Lower lobe of right lung (tissue), 2 donors: ENCODE data around the gene NELFA. TPM values are rescaled to one million over a fixed set of nuclear protein-coding genes. Genes with fewer than 3 reads are reported as not detected.

Source experiments
- ATAC-seq, 2 donors: fragments of 200-7000 bp; cut with Tn5 transposase; one replicate each; pipeline ENCODE4 v1.9.1; 2020 to 2022; ENCODE audit warnings: mild to moderate bottlenecking in 2 of 2, moderate library complexity in 2 of 2
- DNase-seq: peaks from one replicate; pipeline ENCODE4 v3.0.0-alpha.2; 2020
- H3K27ac ChIP-seq: fragments of 200-600 bp; one replicate; pipeline ENCODE4 v1.8.0; 2022
- H3K27me3 ChIP-seq: fragments of 200-600 bp; one replicate; pipeline ENCODE4 v1.8.0; 2022; ENCODE audit warnings: low read depth
- H3K36me3 ChIP-seq: fragments of 200-600 bp; one replicate; pipeline ENCODE4 v1.8.0; 2022; ENCODE audit warnings: mild to moderate bottlenecking
- H3K4me1 ChIP-seq: fragments of 200-600 bp; one replicate; pipeline ENCODE4 v1.8.0; 2022
- H3K4me3 ChIP-seq: fragments of 200-600 bp; one replicate; pipeline ENCODE4 v1.8.0; 2022; ENCODE audit warnings: mild to moderate bottlenecking
- H3K9me3 ChIP-seq: fragments of 200-600 bp; one replicate; pipeline ENCODE4 v1.8.0; 2022
- CTCF ChIP-seq: fragments of 200-600 bp; IDR thresholded peaks from one replicate; pipeline ENCODE4 v1.8.0; 2022; ENCODE audit warnings: antibody characterized with exemption, mild to moderate bottlenecking
- intact Hi-C: fragments of 100-400 bp; cut with DNase I; formaldehyde crosslinking; loops from one replicate; pipeline ENCODE4 v1.11.0; 2022
- total RNA-seq: library from RNA; stranded (reverse); fragmentation: NEBNext Ultra II Directional; extraction: Animal tissue kit (Norgen Biotek cat#: 25700); gene quantifications from one replicate; pipeline ENCODE4 v1.2.1, GENCODE V29; 2021
- donor health status: DM: no; HTN: yes; CAD: no; lungs with severe emphysema.

Gene NELFA
- total RNA-seq, 1 donor from 2014 or later = 22.6 TPM

GRCh38 chr4:2049381-2049780 lies 40.6 kb upstream of the NELFA start:
- intact Hi-C loops = no loop called here
- H3K4me3 ChIP-seq = no peak overlapping the region
- no peaks in the 10 kb centered on the region for H3K4me1 ChIP-seq
- peaks cover 55% of the 10 kb centered on the region for H3K27me3 ChIP-seq
- ATAC-seq (no peak), DNase-seq (no peak)
- no peak overlapping the region for H3K27ac ChIP-seq
- TF ChIP-seq CTCF = no peak
- no peaks in the 10 kb centered on the region for H3K36me3 ChIP-seq
- no peaks in the 10 kb centered on the region for H3K9me3 ChIP-seq

- H3K9me3 ChIP-seq = no peaks in the 10 kb centered on the region
- intact Hi-C loops = no loop called here
- H3K4me3 ChIP-seq = no peak overlapping the region
- H3K4me1 ChIP-seq = no peaks in the 10 kb centered on the region
- H3K27me3 ChIP-seq = peaks cover 51% of the 10 kb centered on the region
- ATAC-seq (no peak), DNase-seq (no peak)
- H3K27ac ChIP-seq = no peak overlapping the region
- TF ChIP-seq CTCF = no peak
- H3K36me3 ChIP-seq = no peaks in the 10 kb centered on the region
Measured at GRCh38 chr4:2048831-2049230, 40.1 kb upstream of the NELFA start.

GRCh38 chr4:2047781-2048581 lies 39.2 kb upstream of the NELFA start:
- intact Hi-C loops = no loop called here
- no peak for DNase-seq
- Histone ChIP-seq H3K9me3 (no peaks in the 10 kb centered on the region), H3K27me3 (peaks cover 48% of the 10 kb centered on the region), H3K36me3 (no peaks in the 10 kb centered on the region), H3K27ac (no peak overlapping the region), H3K4me3 (no peak overlapping the region), H3K4me1 (no peaks in the 10 kb centered on the region)
- no peak for ATAC-seq
- no peak for TF ChIP-seq CTCF

- H3K27ac ChIP-seq = no peak overlapping the region
- H3K9me3 ChIP-seq = no peaks in the 10 kb centered on the region
- no peak overlapping the region for H3K4me3 ChIP-seq
- DNase-seq (no peak), ATAC-seq (no peak)
- intact Hi-C loops = no loop called here
- H3K27me3 ChIP-seq = peaks cover 48% of the 10 kb centered on the region
- H3K4me1 ChIP-seq = peaks cover 6% of the 10 kb centered on the region
- no peak for TF ChIP-seq CTCF
- H3K36me3 ChIP-seq = no peaks in the 10 kb centered on the region
Measured at GRCh38 chr4:2047031-2047660, 38.4 kb upstream of the NELFA start.

- Histone ChIP-seq H3K27me3 (peaks cover 45% of the 10 kb centered on the region), H3K27ac (no peak overlapping the region), H3K4me3 (no peak overlapping the region), H3K4me1 (peaks cover 11% of the 10 kb centered on the region), H3K36me3 (no peaks in the 10 kb centered on the region), H3K9me3 (no peaks in the 10 kb centered on the region)
- TF ChIP-seq CTCF = no peak
- intact Hi-C loops = no loop called here
- ATAC-seq (no peak), DNase-seq (no peak)
Measured at GRCh38 chr4:2046031-2046961, 37.5 kb upstream of the NELFA start.
